HS-5 (cell line): ENCODE measurements around the gene CATSPERD.
"Not testable (repeated sequence)": the region's sequence is repeated elsewhere in the genome, so short reads cannot be mapped to it uniquely, and the experiment has no call there.

Experiments
- DNase-seq: peaks from one replicate; pipeline ENCODE4 v3.0.0-alpha.2; 2012; ENCODE audit warnings: low read depth

Gene CATSPERD

GRCh38 chr19:5742051-5742450 is 21.6 kb downstream of the CATSPERD start:
- no peak for DNase-seq

GRCh38 chr19:5743630-5744029 is 23.2 kb downstream of the CATSPERD start:
- no peak for DNase-seq

DNA sequence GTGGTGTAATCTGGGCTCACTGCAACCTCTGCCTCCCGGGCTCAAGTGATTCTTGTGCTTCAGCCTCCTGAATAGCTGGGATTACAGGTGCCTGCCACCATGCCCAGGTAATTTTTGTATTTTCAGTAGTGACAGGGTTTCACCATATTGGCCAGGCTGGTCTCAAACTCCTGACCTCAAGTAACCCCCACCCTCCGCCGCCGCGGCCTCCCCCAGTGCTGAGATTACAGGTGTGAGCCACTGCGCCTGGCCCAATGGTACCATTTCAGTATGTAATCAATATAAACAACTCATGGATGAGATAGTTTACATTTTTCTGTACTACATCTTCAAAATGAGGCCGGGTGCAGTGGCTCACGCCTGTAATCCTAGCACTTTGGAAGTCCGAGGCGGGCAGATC is 24.6 kb downstream of the CATSPERD start:
- DNase-seq = not testable (repeated sequence)

DNA sequence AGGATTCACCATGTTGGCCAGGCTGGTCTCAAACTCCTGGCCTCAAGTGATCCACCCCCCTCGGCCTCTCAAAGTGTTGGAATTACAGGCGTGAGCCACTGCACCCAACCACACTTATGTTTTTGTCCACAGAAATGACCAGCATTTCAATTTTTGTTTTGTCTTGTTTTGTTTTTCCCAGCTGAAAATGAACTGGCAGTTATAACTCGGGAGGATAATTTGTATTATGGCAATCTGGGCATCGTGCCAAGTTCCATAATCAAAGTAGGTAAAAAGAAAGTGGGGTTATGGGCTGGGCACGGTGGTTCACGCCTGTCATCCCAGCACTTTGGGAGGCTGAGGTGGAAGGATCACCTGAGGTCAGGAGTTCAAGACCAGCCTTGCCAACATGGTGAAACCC is 28.5 kb downstream of the CATSPERD start:
- not testable (repeated sequence) for DNase-seq

DNA sequence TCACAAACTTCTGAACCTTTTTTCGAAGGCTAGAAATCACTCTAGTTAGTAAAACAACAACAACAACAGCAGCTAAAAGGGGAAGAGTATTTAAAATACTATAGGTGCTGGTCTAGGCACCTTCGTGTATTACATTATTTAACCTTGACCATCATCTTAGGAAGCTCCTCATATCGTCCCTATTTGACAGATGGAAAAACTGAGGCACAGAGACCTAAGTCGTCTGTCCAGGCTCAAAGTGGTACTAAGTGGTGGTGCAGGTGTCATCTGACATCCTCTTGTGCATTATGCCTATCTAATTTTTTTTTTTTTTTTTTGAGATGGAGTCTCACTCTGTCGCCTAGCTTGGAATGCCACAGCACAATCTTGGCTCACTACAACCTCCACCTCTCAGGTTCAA is 29.1 kb downstream of the CATSPERD start:
- DNase-seq = no peak

DNA sequence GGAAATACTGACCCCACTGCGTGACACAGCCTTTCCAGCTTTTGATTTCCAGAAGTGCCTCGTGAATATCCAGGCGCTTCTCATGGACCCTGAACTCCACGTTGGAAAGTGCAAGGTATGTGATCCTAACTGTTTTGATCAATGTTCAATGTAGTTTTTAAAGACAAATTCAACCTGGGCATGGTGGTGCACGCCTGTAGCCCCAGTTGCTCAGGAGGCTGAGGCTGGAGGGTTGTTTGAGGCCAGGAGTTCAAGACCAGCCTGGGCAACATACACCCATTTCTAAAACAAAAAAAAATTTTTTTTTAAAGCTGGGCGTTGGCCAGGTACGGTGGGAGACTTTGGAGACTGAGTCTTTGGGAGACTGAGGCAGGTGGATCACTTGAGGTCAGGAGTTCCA is 31.3 kb downstream of the CATSPERD start:
- DNase-seq = no peak

- DNase-seq = no peak
Observed at GRCh38 chr19:5753743-5754142, 33.3 kb downstream of the CATSPERD start.

- no peak for DNase-seq
Observed at GRCh38 chr19:5762608-5763217, 42.3 kb downstream of the CATSPERD start.

- no peak for DNase-seq
Observed at GRCh38 chr19:5765220-5765619, 44.8 kb downstream of the CATSPERD start.

DNA sequence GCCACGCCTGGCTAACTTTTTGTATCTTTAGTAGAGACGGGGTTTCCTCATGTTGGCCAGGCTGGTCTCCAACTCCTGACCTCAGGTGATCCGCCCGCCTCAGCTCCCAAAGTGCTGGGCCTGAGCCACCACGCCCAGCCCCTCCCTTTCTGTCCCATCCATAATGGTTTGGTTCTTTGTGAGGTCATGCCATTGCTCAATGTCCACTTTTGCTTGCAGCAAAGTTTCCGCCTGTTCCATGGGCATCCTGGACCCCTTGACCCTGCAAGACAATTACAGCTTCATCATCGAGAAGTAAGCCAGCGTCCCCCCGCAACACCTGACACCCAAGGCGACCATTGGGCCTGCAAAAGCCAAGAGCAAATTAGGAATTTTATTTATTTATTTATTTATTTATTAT is 47.5 kb downstream of the CATSPERD start:
- no peak for DNase-seq

DNA sequence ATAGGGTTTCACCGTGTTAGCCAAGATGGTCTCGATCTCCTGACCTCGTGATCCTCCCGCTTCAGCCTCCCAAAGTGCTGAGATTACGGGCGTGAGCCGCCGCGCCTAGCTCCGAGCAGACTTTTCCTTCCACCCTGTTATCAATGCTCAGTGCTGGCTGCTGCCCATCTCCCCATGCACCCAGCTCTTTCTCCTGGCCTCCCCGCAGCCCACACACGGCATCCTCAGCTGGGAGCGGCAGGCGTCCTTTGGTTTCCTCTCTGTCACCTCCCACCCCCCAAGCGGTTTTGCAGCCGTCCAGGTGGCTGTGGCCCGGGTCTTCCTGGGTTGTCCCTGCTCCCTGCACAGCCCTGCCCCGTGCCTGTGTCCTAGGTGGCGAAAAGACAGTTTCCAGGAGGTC is 52.0 kb downstream of the CATSPERD start:
- DNase-seq = no peak

DNA sequence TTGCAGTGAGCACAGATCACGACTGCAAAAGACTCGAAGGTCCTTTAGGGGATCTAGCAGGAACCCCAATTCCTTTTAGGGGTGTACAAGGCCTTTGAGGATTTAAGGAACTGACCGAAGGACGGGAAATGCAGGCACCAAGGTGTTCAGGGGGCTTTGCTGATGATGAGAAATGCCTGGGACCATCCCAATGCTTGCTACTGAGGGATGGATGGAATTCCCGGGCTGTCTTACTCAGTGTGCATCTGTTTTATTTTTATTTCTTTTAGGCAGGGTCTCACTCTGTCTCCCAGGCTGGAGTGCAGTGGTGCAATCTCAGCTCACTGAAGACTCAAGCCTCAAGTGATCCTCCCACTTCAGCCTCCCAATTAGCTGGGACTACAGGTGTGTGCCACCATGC is 52.8 kb downstream of the CATSPERD start:
- no peak for DNase-seq

DNA sequence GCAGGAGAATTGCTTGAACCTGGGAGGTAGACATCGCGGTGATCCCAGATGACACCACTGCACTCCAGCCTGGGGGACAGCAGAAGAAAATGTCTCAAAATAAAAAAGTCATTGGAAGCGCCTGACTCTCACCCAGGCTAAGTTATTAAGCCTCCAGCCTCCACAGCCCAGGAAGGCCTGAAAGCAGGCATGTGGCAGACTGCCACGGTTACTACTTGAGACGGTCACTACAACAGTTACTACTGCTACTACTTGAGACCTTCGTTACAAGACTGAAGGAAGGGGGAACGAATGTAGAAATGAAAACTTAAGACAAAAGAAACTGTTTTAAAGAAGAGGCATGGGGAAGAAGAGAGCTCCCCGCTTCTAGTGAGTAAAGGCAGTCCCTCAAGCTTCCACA is 54.5 kb downstream of the CATSPERD start:
- no peak for DNase-seq

- peak; percentile 33 for DNase-seq
Observed at GRCh38 chr19:5775668-5776309, 55.4 kb downstream of the CATSPERD start.

- no peak for DNase-seq
Observed at GRCh38 chr19:5778402-5778801, 58.0 kb downstream of the CATSPERD start.

- not testable (repeated sequence) for DNase-seq
Observed at GRCh38 chr19:5780916-5781315, 60.5 kb downstream of the CATSPERD start.

GRCh38 chr19:5782322-5782721 is 61.9 kb downstream of the CATSPERD start:
- DNase-seq = no peak

DNA sequence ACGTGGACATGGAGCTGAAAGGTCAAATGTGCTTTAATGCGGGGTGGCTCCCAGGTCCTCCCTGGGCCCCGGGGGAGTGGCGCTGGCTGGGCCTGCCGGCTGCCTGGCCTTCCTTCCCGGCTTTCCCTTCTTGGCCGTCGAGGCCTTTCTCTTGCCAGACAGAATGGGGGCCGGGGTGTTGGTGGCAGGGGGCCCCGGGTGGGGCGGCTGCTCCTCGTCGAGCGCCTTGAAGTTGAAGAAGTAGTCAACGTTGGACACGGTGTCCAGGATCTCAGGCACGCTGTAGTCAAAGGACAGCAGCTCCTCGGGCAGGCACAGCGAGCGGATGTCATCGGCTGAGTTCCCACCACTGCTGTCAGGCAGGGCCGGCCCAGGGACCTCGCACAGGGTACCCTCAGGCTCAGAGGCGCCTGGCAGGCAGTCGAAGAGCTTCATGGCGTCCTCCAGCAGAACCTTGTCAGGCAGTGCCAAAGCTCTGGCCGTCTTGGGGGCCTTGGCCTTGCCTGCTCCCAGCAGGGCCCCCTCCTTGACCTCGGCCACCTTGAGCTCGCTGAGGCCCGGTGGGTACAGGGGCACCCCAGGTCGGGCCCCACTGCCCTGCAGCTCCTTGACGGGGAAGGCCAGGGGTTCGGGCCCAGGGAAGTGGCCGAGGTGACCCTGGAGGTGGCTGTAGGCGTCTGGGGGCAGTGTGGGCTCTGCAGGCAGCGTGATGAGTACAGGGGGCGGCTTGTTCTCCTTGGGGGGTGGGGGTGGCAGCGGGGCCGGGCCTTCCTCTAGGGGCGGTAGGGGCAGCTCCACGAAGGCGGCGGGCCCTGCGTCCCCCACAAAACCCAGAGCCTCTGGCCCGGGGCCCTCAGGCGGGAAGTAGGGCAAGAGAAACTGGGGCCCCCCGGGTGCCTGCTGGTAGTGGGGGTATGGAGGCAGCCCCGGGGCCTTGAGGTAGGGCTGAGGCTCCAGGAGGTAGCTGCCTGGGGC is 62.8 kb downstream of the CATSPERD start:
- no peak for DNase-seq

DNA sequence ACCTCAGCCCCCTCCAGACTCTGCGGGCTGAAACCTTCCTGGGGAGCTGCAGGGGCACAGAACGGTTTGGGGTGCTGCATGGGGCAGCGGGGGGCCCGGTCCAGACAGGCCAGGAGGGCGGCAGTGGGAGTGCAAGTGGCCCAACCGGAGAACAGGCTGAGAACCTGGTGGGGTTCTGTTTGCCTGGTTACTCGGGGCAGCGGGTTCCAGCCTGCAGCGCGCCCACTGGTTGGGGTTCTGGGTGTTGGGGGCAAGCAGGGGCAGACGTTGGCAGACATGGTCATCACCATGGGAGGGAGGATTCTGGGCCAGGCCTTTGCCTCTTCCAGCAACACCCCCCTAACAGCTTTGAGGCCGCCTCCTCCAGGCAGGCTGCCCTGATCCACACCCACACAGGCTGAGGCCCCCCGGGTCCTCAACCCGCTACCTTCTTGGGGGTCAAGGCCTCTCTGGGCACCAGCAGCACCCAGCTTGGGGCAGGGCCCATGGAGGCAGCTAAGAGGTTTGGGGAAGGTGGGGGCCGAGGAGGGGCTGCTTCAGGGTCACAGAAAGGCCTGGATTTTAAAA is 64.2 kb downstream of the CATSPERD start, which contains the start of gene PRR22:
Gene PRR22, minus strand, starts transcription at position 166 of the 567 bp plus-strand sequence. Its CDS starts 86 bp downstream, at position 80.
- DNase-seq = no peak

GRCh38 chr19:5785423-5785822 is 65.0 kb downstream of the CATSPERD start:
- no peak for DNase-seq

DNA sequence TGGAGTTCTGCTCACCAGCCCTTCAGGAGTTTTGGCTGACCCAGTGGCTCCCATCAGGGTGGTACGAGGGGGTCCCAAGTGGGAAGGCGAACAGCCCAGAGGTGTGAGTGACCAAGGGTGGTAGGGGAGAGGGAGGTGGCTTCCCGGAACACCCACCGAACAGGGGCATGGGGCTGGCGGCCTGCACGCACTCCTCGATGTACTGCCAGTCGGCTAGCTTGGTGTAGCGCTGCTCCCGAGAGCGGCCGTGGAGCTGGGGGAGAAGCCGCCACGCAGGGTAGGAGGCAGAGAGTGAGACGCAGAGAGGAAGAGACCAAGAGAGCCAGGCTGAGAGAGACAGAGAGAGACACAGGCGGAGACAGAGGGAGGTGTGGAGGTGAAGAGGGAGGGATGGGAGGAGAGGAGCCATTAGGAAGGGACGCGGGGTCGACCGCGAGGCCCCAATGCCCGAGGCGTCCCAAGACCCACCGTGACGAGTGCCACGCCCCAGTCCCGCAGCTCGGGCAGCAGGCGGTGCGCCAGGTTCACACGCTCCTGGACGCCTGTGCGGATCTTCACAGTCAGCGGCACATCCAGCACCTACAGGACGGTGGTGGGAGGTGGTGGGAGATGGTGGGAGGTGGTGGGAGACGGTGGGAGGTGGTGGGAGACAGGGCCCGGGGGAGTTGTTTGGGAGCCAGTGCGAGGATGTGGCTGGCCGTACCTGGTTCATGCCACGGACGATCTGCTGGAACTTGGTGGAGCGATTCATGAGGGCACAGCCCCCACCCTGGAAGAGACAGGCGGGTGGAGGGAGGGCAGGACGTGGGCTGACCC is 66.4 kb downstream of the CATSPERD start:
- no peak for DNase-seq
